ENCODE data around the gene RYR1. TPM values are rescaled to one million over a fixed set of nuclear protein-coding genes. Genes with fewer than 3 reads are reported as not detected.

The RYR1 gene
- total and polyA plus RNA-seq, 2 of the 13 experiments (the other 11 are each of a cell fraction or from before 2014, with no cell fraction given): 0.03 TPM; not detected in 1

DNA sequence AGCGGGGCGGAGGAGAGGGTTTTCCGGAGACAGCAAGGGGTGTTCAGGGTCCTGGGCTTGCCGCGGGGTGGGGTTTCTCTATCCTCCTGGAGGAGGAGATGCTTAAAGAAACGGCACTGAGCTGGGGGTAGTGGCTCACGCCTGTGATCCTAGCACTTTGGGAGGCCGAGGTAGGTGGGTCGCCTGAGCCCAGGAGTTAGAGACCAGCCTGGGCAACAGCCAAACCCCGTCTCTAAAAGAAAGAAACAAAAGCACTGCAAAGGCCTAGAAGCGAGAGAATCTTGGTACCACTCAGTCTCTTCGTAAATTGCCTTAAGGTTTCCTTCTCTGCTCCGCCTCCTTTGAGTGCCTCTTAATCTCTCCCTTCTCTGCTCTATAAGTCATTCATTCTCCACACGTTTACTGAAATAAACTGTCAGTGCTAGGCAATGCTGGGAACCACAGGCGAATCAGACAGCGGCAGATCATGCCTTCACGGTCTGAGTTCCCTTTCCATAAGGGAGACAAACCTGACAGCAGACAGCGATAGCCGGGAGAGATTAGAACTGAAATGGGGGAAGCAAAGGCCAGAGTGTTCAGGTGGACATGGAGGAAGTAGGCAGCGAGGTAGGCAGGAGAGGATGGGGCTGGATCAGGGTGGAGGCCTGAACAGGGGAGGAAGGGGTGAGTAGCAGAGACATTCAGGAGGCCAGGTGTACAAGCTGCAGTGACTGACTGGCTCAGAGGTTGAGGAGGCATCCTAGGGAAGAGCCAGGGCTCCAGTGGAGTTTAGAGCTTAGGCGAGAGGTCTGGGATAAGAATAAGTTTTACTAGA lies 186.1 kb downstream of the RYR1 start (continued):
- TF ChIP-seq ZNF746 (CRISPR knock-in tag; IDR thresholded peaks at IDR 0.05): no peak
- no peak for TF ChIP-seq ZNF224 (CRISPR knock-in tag; IDR thresholded peaks at IDR 0.05)
- TF ChIP-seq, protein P1, sequence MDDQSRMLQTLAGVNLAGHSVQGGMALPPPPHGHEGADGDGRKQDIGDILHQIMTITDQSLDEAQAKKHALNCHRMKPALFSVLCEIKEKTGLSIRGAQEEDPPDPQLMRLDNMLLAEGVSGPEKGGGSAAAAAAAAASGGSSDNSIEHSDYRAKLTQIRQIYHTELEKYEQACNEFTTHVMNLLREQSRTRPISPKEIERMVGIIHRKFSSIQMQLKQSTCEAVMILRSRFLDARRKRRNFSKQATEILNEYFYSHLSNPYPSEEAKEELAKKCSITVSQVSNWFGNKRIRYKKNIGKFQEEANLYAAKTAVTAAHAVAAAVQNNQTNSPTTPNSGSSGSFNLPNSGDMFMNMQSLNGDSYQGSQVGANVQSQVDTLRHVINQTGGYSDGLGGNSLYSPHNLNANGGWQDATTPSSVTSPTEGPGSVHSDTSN (CRISPR knock-in tag; IDR thresholded peaks at IDR 0.05; ENCODE audit: borderline replicate concordance): no peak
- no peak for TF ChIP-seq ONECUT2 (CRISPR knock-in tag; IDR thresholded peaks at IDR 0.05)
- TF ChIP-seq, protein P2, sequence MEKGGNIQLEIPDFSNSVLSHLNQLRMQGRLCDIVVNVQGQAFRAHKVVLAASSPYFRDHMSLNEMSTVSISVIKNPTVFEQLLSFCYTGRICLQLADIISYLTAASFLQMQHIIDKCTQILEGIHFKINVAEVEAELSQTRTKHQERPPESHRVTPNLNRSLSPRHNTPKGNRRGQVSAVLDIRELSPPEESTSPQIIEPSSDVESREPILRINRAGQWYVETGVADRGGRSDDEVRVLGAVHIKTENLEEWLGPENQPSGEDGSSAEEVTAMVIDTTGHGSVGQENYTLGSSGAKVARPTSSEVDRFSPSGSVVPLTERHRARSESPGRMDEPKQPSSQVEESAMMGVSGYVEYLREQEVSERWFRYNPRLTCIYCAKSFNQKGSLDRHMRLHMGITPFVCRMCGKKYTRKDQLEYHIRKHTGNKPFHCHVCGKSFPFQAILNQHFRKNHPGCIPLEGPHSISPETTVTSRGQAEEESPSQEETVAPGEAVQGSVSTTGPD (CRISPR knock-in tag; IDR thresholded peaks at IDR 0.05): no peak
- TF ChIP-seq, protein P3, sequence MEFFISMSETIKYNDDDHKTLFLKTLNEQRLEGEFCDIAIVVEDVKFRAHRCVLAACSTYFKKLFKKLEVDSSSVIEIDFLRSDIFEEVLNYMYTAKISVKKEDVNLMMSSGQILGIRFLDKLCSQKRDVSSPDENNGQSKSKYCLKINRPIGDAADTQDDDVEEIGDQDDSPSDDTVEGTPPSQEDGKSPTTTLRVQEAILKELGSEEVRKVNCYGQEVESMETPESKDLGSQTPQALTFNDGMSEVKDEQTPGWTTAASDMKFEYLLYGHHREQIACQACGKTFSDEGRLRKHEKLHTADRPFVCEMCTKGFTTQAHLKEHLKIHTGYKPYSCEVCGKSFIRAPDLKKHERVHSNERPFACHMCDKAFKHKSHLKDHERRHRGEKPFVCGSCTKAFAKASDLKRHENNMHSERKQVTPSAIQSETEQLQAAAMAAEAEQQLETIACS (CRISPR knock-in tag; IDR thresholded peaks at IDR 0.05): no peak
- TF ChIP-seq POLR2A (IDR thresholded peaks at IDR 0.05; ENCODE audit: insufficient read depth in 1 of 2, low read depth in 2 of 2, low read length in 2 of 2): no peak
- TF ChIP-seq ASH2L (IDR thresholded peaks at IDR 0.05; ENCODE audit: insufficient read length, low read depth, low read length): peak; percentile 4
- TF ChIP-seq NFRKB (IDR thresholded peaks at IDR 0.05): no peak
- 0 out of 2 replicates have a peak, but pooled peaks have one; percentile 54 for TF ChIP-seq PAWR (CRISPR knock-in tag; IDR thresholded peaks at IDR 0.05; ENCODE audit: borderline replicate concordance)
- TF ChIP-seq ZNF7 (CRISPR knock-in tag; IDR thresholded peaks at IDR 0.05): no peak
- TF ChIP-seq ZNF383 (CRISPR knock-in tag; IDR thresholded peaks at IDR 0.05; ENCODE audit: borderline replicate concordance): no peak
- TF ChIP-seq MED13 (CRISPR knock-in tag; IDR thresholded peaks at IDR 0.05): no peak
- no peak for TF ChIP-seq RAD51 (IDR thresholded peaks at IDR 0.05; ENCODE audit: borderline replicate concordance)
- no peak for TF ChIP-seq CHD4 (IDR thresholded peaks at IDR 0.05; ENCODE audit: borderline replicate concordance, low read length)
- TF ChIP-seq HNRNPLL (IDR thresholded peaks at IDR 0.05; ENCODE audit: low read depth, low read length, poor library complexity, severe bottlenecking): no peak
- TF ChIP-seq NFIC (IDR thresholded peaks at IDR 0.05; ENCODE audit: low read length): no peak
- no peak for TF ChIP-seq MYNN (CRISPR knock-in tag; IDR thresholded peaks at IDR 0.05; ENCODE audit: low read depth)
- TF ChIP-seq, protein P4, sequence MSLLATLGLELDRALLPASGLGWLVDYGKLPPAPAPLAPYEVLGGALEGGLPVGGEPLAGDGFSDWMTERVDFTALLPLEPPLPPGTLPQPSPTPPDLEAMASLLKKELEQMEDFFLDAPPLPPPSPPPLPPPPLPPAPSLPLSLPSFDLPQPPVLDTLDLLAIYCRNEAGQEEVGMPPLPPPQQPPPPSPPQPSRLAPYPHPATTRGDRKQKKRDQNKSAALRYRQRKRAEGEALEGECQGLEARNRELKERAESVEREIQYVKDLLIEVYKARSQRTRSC (CRISPR knock-in tag; IDR thresholded peaks at IDR 0.05; ENCODE audit: low read depth): no peak
- no peak for TF ChIP-seq SMAD3 (CRISPR knock-in tag; IDR thresholded peaks at IDR 0.05)
- TF ChIP-seq FOXK2 (IDR thresholded peaks at IDR 0.05): no peak
- TF ChIP-seq KMT2B (CRISPR knock-in tag; IDR thresholded peaks at IDR 0.05): no peak; the same call in 1 of the 2 replicates
- no peak for TF ChIP-seq HCFC1 (IDR thresholded peaks at IDR 0.05; ENCODE audit: low read depth, low read length)
- TF ChIP-seq, protein P5, sequence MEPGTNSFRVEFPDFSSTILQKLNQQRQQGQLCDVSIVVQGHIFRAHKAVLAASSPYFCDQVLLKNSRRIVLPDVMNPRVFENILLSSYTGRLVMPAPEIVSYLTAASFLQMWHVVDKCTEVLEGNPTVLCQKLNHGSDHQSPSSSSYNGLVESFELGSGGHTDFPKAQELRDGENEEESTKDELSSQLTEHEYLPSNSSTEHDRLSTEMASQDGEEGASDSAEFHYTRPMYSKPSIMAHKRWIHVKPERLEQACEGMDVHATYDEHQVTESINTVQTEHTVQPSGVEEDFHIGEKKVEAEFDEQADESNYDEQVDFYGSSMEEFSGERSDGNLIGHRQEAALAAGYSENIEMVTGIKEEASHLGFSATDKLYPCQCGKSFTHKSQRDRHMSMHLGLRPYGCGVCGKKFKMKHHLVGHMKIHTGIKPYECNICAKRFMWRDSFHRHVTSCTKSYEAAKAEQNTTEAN (CRISPR knock-in tag; conservative IDR thresholded peaks at IDR 0.05): no peak
- no peak for TF ChIP-seq ZSCAN25 (CRISPR knock-in tag; IDR thresholded peaks at IDR 0.05)
- no peak for TF ChIP-seq HDAC2 (CRISPR knock-in tag; IDR thresholded peaks at IDR 0.05)
- no peak for TF ChIP-seq ESRRA (CRISPR knock-in tag; IDR thresholded peaks at IDR 0.05; ENCODE audit: low read depth)
